ENCODE results near the gene CHID1. TPM values are rescaled to one million over a fixed set of nuclear protein-coding genes. Genes with fewer than 3 reads are reported as not detected.

Gene CHID1
- 101 TPM for total RNA-seq

- DNase-seq (ENCODE audit: low spot score) = peak; percentile 82
These were observed at the start of gene CHID1 for GRCh38 chr11:910589-911030. CHID1 (minus strand) TSS chr11:910810; CDS start chr11:904816, 5,994 bp downstream.

DNA sequence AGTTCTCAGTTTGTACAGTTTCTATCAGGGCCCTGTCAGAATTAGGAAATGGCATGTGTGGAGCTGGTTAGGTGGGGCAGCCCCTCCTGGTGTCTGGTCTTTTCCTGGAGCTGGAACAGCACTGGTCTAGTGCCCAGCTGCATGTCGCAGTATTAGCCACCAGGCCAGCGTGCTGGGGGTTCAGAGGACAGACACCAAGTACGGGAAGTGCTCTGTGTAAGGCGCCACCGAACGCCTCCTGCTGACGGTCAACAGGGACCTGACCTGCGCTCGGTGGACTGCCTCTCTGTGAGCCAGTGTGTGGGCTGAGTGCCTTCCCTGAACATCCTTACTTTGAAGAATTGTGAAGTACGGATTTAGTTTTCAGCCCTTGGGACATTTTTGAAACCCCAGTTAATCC is 49.0 kb upstream of the CHID1 start:
- DNase-seq (ENCODE audit: low spot score) = no peak

GRCh38 chr11:959027-959426 is 48.4 kb upstream of the CHID1 start:
- no peak for DNase-seq (ENCODE audit: low spot score)

DNA sequence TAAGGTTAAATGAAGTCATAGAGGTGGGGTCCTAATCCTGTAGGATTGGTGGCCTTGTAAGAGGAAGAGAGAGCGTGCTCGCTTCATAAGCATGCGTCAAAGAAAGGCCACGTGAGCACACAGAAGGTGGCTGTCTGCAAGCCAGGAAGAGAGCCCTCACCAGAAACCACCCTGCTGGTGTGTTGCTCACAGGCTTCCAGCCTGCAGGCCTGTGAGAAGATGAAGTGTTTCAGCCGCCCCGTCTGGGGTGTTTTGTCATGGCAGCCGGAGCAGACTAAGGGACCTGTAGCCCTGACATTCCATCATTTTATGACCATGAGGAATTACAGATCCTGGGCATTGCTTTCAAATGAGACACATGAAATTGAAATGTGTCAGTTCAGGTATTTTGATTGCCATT is 47.5 kb upstream of the CHID1 start:
- DNase-seq (ENCODE audit: low spot score) = no peak

DNA sequence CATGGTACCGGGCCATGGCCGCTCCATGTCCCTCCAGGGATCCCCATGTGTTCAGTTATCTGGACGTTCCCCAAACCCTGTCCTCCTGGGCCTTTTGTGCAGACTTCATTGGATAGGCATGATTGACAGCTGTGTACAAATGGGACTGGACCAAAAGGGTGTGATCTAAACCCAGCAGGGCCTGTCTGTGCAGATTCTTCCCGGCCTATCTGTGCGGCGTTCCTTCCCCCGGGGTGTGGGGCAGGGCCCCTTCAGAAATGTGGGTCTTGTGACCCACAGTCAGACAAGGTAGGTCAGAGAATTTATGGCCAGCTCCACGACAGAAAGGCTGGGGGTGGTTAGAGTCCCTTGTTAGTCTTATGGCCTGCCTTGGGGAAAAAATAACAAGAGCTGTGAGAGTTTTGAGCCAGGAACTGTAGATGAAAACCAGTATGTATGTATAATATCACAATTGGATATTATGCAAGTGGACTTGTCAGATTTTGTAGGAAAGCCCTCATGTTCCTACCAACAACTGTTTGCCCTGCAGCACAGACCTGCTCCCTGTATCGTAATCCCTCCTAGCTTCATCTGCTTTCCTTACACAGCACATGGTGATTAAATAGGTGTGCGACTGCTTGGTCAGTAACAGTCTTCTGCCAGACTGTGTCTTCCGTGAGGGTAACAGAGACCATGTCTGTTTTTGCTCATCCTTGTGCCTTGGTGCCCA is 46.8 kb upstream of the CHID1 start:
- DNase-seq (ENCODE audit: low spot score) = no peak

DNA sequence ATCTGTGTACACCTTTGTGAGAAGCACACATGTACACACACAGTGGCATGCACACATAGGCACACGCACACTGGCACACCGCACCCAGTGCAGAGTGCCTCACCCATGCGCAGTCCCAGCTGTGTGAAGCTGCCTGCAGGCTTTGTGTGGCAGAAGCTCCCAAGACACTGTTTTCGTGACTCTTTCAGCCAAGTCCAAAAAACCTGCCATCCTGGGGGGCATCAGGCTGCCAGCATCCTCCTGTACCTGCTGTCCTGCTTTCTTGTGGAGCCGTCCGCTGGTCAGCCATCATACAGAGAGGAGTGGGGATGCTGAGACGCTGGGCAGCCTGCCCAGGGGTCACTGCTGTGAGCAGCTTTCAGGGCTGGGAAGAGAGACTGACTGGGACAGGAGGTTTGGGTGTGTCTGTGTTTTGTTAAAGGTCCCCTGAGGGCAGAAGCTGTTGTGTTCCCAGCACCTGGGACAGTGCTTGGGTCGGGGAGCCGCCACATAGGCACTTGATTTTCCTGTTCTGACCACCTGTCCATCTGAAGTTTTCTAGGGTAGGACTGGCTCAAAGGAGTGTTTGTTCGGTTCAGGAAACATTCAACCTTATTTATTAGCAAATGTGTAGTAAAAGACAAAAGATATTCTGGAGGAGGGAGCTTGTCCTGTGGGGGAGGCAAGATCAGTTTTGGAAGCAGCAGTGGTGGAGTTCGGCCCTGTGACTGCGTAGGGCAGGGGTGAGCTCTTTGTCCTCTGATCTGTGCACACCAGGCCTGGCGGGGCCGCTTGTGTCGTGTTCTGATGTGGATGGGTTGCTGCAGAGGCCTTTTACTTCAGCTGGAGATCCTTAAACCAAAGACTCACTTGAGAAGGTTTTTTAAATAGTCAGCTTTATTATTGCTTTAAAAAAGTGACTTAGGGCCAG is 44.8 kb upstream of the CHID1 start:
- no peak for DNase-seq (ENCODE audit: low spot score)

DNA sequence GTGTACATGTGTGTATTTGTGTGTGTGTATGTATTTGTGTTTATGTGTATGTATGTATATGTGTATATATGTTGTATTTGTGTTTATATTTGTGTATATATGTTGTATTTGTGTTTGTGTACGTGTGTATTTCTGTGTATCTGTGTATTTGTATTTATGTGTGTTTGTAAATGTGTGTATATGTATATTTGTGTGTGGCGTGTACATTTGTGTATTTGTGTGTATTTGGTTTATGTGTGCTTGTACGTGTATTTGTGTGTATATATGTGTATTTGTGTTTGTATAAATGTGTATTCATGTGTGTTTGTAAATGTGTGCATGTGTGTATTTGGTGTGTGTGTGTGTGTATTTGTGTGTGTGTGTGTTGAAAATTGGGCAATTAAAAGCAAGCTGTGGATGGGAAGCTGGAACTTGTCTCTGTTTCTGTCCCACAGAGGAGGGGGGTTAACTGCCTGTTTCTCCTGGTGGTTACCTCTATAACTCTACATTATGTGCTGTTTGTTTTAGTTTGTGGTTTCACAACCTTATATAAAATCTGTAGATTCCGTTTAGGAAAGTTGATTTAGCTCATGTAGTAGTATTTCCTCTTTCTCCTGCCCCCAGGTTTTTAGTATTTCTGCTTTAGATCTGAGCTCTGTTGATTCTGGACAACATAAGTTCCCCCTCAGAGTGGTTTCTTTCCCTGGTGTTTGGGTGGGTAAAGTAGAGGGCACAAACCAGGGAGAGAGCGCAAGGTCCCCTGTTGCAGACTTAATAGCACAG is 44.0 kb upstream of the CHID1 start:
- DNase-seq (ENCODE audit: low spot score) = no peak

DNA sequence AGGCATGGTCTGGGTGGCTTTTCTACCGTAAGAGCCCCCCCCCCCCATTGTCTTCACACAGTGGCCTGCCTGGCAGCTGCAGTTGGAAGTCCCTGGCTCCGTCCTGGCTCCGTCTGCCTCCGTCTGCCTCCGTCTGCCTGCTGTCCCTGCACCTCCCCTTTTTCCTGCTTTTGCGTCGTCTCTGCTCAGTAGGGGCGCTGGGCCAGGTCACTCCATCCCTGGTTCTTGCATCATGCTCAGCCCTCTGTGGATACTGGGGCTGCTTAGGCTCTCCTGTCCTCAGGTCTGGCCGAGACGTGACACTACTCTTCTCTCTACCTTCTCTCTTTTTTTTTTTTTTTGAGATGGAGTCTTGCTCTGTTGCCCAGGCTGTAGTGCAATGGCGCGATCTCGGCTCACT is 42.9 kb upstream of the CHID1 start:
- no peak for DNase-seq (ENCODE audit: low spot score)

- peak; percentile 90 for DNase-seq (ENCODE audit: low spot score)
These were observed 42.1 kb upstream of the CHID1 start for GRCh38 chr11:952406-953385.

DNA sequence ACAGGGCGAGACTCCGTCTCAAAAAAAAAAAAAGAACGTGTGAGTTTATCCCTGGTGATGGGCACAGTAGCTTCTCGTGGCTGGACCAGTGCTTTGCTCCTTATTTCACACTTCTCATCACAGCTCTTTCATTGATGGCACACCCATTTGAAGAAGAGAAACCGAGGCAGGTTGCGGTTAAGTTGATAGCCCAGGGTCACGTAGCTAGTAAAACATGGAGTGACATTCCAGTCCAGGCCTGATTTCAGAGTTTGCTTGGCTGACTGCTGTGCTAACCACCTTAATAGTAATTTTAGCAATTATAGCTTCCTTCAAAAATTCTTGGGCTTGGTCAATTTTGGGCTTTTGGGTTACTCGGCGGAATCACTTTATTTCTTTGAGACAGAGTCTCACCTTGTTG is 40.9 kb upstream of the CHID1 start:
- no peak for DNase-seq (ENCODE audit: low spot score)

- DNase-seq (ENCODE audit: low spot score) = no peak
These were observed 37.1 kb upstream of the CHID1 start for GRCh38 chr11:947744-948143.

DNA sequence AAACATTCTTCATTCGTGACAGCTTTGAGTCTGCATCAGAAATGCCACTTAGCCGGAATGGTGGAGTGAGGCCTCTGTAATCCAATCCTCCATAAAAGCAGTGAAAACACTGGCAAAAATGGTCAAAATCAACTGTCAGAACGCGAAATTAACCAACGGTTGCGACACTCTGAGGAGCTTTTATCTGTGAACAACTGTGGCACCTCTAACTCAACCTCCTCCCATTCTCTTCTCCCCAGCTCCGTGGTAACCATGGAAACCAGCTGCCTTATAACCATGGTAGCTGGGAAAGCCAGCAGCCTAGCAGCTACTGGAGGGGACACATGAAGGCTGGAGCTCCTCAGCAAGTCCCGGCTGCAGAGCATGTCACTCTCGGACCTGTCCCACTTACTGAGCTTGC is 35.4 kb upstream of the CHID1 start:
- DNase-seq (ENCODE audit: low spot score) = no peak

- no peak for DNase-seq (ENCODE audit: low spot score)
These were observed 34.3 kb upstream of the CHID1 start for GRCh38 chr11:944711-945470.

GRCh38 chr11:942823-943222 is 32.2 kb upstream of the CHID1 start:
- no peak for DNase-seq (ENCODE audit: low spot score)

- DNase-seq (ENCODE audit: low spot score) = no peak
These were observed 30.0 kb upstream of the CHID1 start for GRCh38 chr11:940496-941135.

- no peak for DNase-seq (ENCODE audit: low spot score)
These were observed 27.2 kb upstream of the CHID1 start for GRCh38 chr11:937841-938261.

DNA sequence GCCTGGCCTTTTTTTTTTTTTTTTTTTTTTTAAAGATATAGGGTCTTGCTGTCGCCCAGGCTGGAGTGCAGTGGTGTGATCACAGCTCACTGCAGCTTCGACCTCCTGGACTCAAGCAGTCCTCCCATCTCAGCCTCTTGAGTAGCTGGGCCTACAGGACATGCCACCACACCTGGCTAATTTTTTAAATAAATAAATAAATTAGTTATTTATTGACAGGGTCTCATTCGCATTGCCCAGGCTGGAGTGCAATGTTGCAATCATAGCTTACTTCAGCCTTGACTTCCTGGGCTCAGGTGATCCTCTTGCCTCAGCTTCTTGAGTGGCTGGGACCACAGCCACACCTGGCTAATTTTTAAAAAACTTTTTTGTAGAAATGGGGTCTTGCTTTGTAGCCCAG is 25.6 kb upstream of the CHID1 start:
- DNase-seq (ENCODE audit: low spot score) = no peak

- no peak for DNase-seq (ENCODE audit: low spot score)
These were observed 23.9 kb upstream of the CHID1 start for GRCh38 chr11:934527-934926.

- DNase-seq (ENCODE audit: low spot score) = no peak
These were observed 23.3 kb upstream of the CHID1 start for GRCh38 chr11:933936-934335.

Data from mucosa of gallbladder (tissue), 1 donor.